ENCODE results near the gene RAF1. TPM values are rescaled to one million over a fixed set of nuclear protein-coding genes. Genes with fewer than 3 reads are reported as not detected.

The RAF1 gene
- total and polyA plus RNA-seq, 2 of the 8 experiments (the other 6 are each of a cell fraction or from before 2014, with no cell fraction given) = 103 to 118 TPM

DNA sequence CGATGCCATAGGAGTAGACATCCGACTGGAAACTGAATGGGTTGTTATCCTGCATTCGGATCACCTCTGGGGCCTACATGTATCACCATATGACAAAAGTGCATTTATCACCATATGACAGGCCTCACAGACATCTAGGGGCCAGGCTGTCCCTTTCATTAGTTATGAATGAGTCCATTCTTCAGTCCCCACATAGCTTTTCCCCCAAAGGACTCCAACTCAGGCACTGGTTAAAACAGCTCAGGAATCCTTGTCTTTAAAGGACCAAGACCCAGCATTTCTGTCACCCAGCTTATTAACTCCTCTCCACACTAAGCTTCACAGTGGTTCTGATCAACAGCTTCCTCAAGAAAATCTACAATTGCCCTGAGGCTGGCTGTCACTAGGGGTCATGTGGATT, 78.7 kb downstream of the RAF1 start (continued):
- TF ChIP-seq, protein P1, sequence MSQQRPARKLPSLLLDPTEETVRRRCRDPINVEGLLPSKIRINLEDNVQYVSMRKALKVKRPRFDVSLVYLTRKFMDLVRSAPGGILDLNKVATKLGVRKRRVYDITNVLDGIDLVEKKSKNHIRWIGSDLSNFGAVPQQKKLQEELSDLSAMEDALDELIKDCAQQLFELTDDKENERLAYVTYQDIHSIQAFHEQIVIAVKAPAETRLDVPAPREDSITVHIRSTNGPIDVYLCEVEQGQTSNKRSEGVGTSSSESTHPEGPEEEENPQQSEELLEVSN (IDR thresholded peaks at IDR 0.05) = no peak
- TF ChIP-seq RNF2 (IDR thresholded peaks at IDR 0.05; ENCODE audit: borderline replicate concordance, low read depth, low read length, missing control alignments, poor library complexity, severe bottlenecking) (no peak), PHF8 (conservative IDR thresholded peaks at IDR 0.05; ENCODE audit: low read depth, low read length) (no peak), SIRT6 (IDR thresholded peaks at IDR 0.05; ENCODE audit: low read length) (no peak), HDAC2 (IDR thresholded peaks at IDR 0.05; ENCODE audit: borderline replicate concordance in 1 of 2, low read depth in 2 of 2, low read length in 2 of 2) (no peak), CEBPB (IDR thresholded peaks at IDR 0.05; ENCODE audit: low read depth, low read length) (no peak), CHD2 (IDR thresholded peaks at IDR 0.05; ENCODE audit: low read length) (no peak), MAFK (IDR thresholded peaks at IDR 0.05; ENCODE audit: low read depth, low read length) (no peak)
